Muscle layer of duodenum (tissue), 2 donors: Measurements from ENCODE around the gene COL3A1.

Experiments
- H3K27ac ChIP-seq: one replicate; pipeline ENCODE4 v1.7.0; 2013; ENCODE audit warnings: mild to moderate bottlenecking, low read length
- H3K27me3 ChIP-seq: one replicate; pipeline ENCODE4 v1.7.0; 2013; ENCODE audit warnings: low read depth, mild to moderate bottlenecking, control low read depth, low read length
- H3K36me3 ChIP-seq, 2 donors: one replicate each; pipeline ENCODE4 v1.7.0; 2013; ENCODE audit warnings: low read length in 2 of 2, control low read depth in 1 of 2, mild to moderate bottlenecking in 1 of 2; ENCODE audit not compliant: insufficient read depth in 2 of 2, control insufficient read depth in 1 of 2
- H3K4me1 ChIP-seq, 2 donors: one replicate each; pipeline ENCODE4 v1.7.0; 2013; ENCODE audit warnings: low read length in 2 of 2, mild to moderate bottlenecking in 2 of 2, control low read depth in 1 of 2, moderate library complexity in 1 of 2; ENCODE audit not compliant: insufficient read depth in 2 of 2, control insufficient read depth in 1 of 2
- H3K4me3 ChIP-seq, 2 donors: one replicate each; pipeline ENCODE4 v1.7.0; 2013; ENCODE audit warnings: low read length in 2 of 2, low read depth in 1 of 2, mild to moderate bottlenecking in 1 of 2
- H3K9me3 ChIP-seq, 2 donors: one replicate each; pipeline ENCODE4 v1.7.0; 2013; ENCODE audit warnings: low read length in 2 of 2, control low read depth in 1 of 2, mild to moderate bottlenecking in 1 of 2; ENCODE audit not compliant: control insufficient read depth in 1 of 2
- donor health status: healthy.

Gene COL3A1

GRCh38 chr2:189020179-189020578 lies 46.0 kb downstream of the COL3A1 start:
- no peaks in the 10 kb centered on the region for H3K36me3 ChIP-seq

GRCh38 chr2:189022053-189022481 lies 47.9 kb downstream of the COL3A1 start:
- no peaks in the 10 kb centered on the region for H3K36me3 ChIP-seq
- H3K27me3 ChIP-seq, result no peaks in the 10 kb centered on the region
- H3K9me3 ChIP-seq, result no peaks in the 10 kb centered on the region
- H3K4me1 ChIP-seq, result no peaks in the 10 kb centered on the region
- H3K27ac ChIP-seq, result peak overlapping the region; percentile 64
- H3K4me3 ChIP-seq, result no peak overlapping the region

More at GRCh38 chr2:189020179-189020578, 46.0 kb downstream of the COL3A1 start:
- no peaks in the 10 kb centered on the region for H3K9me3 ChIP-seq
- H3K27ac ChIP-seq, result no peak overlapping the region
- no peak overlapping the region for H3K4me3 ChIP-seq
- H3K4me1 ChIP-seq, result no peaks in the 10 kb centered on the region
- H3K27me3 ChIP-seq, result no peaks in the 10 kb centered on the region

GRCh38 chr2:189022492-189022891 lies 48.3 kb downstream of the COL3A1 start:
- Histone ChIP-seq H3K9me3 (no peaks in the 10 kb centered on the region), H3K4me1 (no peaks in the 10 kb centered on the region), H3K4me3 (no peak overlapping the region), H3K27ac (peak overlapping the region; percentile 16), H3K27me3 (no peaks in the 10 kb centered on the region), H3K36me3 (no peaks in the 10 kb centered on the region)

GRCh38 chr2:189024901-189025618 lies 50.9 kb downstream of the COL3A1 start:
- H3K27me3 ChIP-seq, result no peaks in the 10 kb centered on the region
- H3K27ac ChIP-seq, result peak overlapping the region; percentile 32
- H3K4me3 ChIP-seq, result no peak overlapping the region
- H3K4me1 ChIP-seq, result no peaks in the 10 kb centered on the region
- H3K9me3 ChIP-seq, result no peaks in the 10 kb centered on the region
- H3K36me3 ChIP-seq, result no peaks in the 10 kb centered on the region

- Histone ChIP-seq H3K9me3 (no peaks in the 10 kb centered on the region), H3K36me3 (peaks cover 42 to 62% of the 10 kb centered on the region in 2 donors), H3K4me1 (no peaks in the 10 kb centered on the region), H3K4me3 (no peak overlapping the region), H3K27ac (no peak overlapping the region), H3K27me3 (no peaks in the 10 kb centered on the region)
Observed at GRCh38 chr2:189037518-189037917, 63.3 kb downstream of the COL3A1 start.

- Histone ChIP-seq H3K4me3 (no peak overlapping the region), H3K27ac (no peak overlapping the region), H3K27me3 (no peaks in the 10 kb centered on the region), H3K4me1 (no peaks in the 10 kb centered on the region), H3K36me3 (peaks cover 12 to 52% of the 10 kb centered on the region in 2 donors), H3K9me3 (no peaks in the 10 kb centered on the region)
Observed at GRCh38 chr2:189045836-189046235, 71.7 kb downstream of the COL3A1 start.

GRCh38 chr2:189046320-189046719 lies 72.1 kb downstream of the COL3A1 start:
- Histone ChIP-seq H3K4me1 (no peaks in the 10 kb centered on the region), H3K9me3 (no peaks in the 10 kb centered on the region), H3K27me3 (no peaks in the 10 kb centered on the region), H3K36me3 (peaks cover 12 to 52% of the 10 kb centered on the region in 2 donors), H3K27ac (no peak overlapping the region), H3K4me3 (no peak overlapping the region)

- Histone ChIP-seq H3K27me3 (no peaks in the 10 kb centered on the region), H3K4me1 (no peaks in the 10 kb centered on the region), H3K36me3 (peaks cover 13 to 53% of the 10 kb centered on the region in 2 donors), H3K9me3 (no peaks in the 10 kb centered on the region), H3K27ac (no peak overlapping the region), H3K4me3 (no peak overlapping the region)
Observed at GRCh38 chr2:189047171-189047888, 73.2 kb downstream of the COL3A1 start.

GRCh38 chr2:189048189-189048588 lies 74.0 kb downstream of the COL3A1 start:
- Histone ChIP-seq H3K4me3 (no peak overlapping the region), H3K9me3 (no peaks in the 10 kb centered on the region), H3K4me1 (no peaks in the 10 kb centered on the region), H3K27ac (no peak overlapping the region), H3K27me3 (no peaks in the 10 kb centered on the region), H3K36me3 (peaks cover 10 to 50% of the 10 kb centered on the region in 2 donors)

GRCh38 chr2:189049709-189050164 lies 75.6 kb downstream of the COL3A1 start:
- Histone ChIP-seq H3K27ac (no peak overlapping the region), H3K9me3 (no peaks in the 10 kb centered on the region), H3K27me3 (no peaks in the 10 kb centered on the region), H3K36me3 (peaks cover 10 to 50% of the 10 kb centered on the region in 2 donors), H3K4me1 (no peaks in the 10 kb centered on the region), H3K4me3 (no peak overlapping the region)

GRCh38 chr2:189050165-189050712 lies 76.1 kb downstream of the COL3A1 start:
- Histone ChIP-seq H3K9me3 (no peaks in the 10 kb centered on the region), H3K27me3 (no peaks in the 10 kb centered on the region), H3K4me3 (no peak overlapping the region), H3K4me1 (no peaks in the 10 kb centered on the region), H3K36me3 (peaks cover 10 to 50% of the 10 kb centered on the region in 2 donors), H3K27ac (no peak overlapping the region)
